T-helper 17 cell (primary cell): ENCODE data around the gene PRELP. TPM values are rescaled to one million over a fixed set of nuclear protein-coding genes. Genes with fewer than 3 reads are reported as not detected.

Experiments
- ATAC-seq: fragments of 150-1000 bp; cut with Tn5 transposase; 2 replicates; pipeline ENCODE4 v1.10.0; 2021; ENCODE audit warnings: mild to moderate bottlenecking, moderate library complexity
- DNase-seq, 3 donors: peaks; one replicate each; pipeline versions ENCODE4 v3.0.0 to v3.0.0-alpha.2; 2020 to 2021
- H3K9me3 ChIP-seq: one replicate; pipeline ENCODE4 v1.7.0; 2013; ENCODE audit warnings: low read length, mild to moderate bottlenecking; ENCODE audit not compliant: control insufficient read depth, poor library complexity, severe bottlenecking
- H3K27ac Mint-ChIP-seq: one replicate; pipeline ENCODE4 v1.8.0; 2022; ENCODE audit warnings: mild to moderate bottlenecking, moderate library complexity, mixed read lengths
- H3K27me3 Mint-ChIP-seq: one replicate; pipeline ENCODE4 v1.8.0; 2022; ENCODE audit warnings: mixed read lengths
- H3K36me3 Mint-ChIP-seq: one replicate; pipeline ENCODE4 v1.8.0; 2022; ENCODE audit warnings: low read depth, mixed read lengths
- H3K4me1 Mint-ChIP-seq: one replicate; pipeline ENCODE4 v1.8.0; 2022; ENCODE audit warnings: mild to moderate bottlenecking, mixed read lengths
- H3K4me3 Mint-ChIP-seq: one replicate; pipeline ENCODE4 v1.8.0; 2022; ENCODE audit warnings: mild to moderate bottlenecking, moderate library complexity, mixed read lengths
- total RNA-seq, 4 donors: library from RNA in 2 of 4; stranded (reverse) in 2 of 4; gene quantifications; one replicate each; pipeline ENCODE4 v1.2.3 and lab custom pipeline; 2022 to 2026

Gene PRELP
- total RNA-seq, 2 donors from 2014 or later: not detected

GRCh38 chr1:203519896-203520295 lies 44.3 kb downstream of the PRELP start:
- Mint-ChIP-seq H3K27ac (no peak overlapping the region), H3K27me3 (peaks cover 14% of the 10 kb centered on the region), H3K4me1 (peaks cover 6% of the 10 kb centered on the region), H3K4me3 (no peak overlapping the region), H3K36me3 (no peaks in the 10 kb centered on the region)
- ATAC-seq (no peak), DNase-seq (no peak)
- no peaks in the 10 kb centered on the region for H3K9me3 ChIP-seq

DNA sequence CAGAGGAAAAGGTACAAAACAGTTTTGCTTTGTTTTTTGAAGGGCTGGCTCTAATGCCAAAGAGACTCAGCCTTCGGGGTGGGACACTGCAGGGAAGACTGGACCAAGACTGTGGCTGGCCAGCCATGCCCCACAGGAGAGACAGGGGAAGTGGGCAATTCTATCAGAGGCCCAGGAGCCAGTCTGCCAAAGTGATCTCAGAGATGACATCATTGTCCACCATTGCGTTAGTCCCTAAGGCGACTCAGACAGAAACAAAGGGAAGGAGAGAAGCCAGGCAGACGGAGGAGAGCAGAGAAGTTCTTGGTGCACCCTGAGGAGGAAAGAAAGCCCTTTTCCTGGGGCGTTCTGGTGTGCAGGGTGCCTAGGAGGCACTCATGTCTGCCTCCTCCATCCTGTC lies 44.7 kb downstream of the PRELP start:
- Mint-ChIP-seq H3K4me3 (no peak overlapping the region), H3K27ac (no peak overlapping the region), H3K4me1 (peaks cover 5% of the 10 kb centered on the region), H3K27me3 (peaks cover 10% of the 10 kb centered on the region), H3K36me3 (no peaks in the 10 kb centered on the region)
- no peak for DNase-seq
- ATAC-seq: no peak
- H3K9me3 ChIP-seq: no peaks in the 10 kb centered on the region

DNA sequence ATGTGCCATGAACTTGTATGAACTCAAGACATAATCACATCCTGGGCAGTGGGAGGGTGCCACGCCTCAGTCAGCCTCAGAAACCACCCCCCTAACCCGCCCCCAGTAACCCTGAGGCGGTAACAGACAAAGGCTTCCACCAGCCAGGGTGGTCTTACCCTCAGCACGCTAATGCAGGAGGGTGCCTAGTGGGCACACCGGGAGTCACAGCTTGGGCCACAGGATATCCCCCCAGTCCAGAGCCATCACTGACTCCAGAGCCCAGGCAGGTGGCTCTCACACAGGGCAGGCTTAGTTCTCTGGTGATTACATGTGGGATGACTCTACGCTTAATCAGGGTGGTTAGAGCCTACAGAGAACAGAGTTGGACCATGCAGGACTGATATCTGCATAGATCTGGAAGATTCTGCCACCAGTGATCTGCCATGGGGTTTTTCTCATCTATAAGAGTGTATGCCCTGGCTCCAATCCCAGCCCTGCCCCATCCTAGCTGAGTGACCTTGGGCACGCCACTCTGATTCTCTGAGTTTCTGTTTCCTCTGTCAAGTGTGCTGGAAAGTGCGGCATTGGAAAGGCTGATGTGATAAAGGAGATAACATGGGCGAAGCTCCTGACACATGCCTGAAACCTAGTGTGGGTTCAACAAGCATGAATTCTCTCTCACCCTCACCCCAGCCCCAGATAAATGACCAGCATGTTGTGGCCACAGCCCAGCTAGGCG lies 45.6 kb downstream of the PRELP start:
- no peak overlapping the region for H3K4me3 Mint-ChIP-seq
- H3K36me3 Mint-ChIP-seq: no peaks in the 10 kb centered on the region
- H3K27ac Mint-ChIP-seq: no peak overlapping the region
- H3K27me3 Mint-ChIP-seq: peaks cover 5% of the 10 kb centered on the region
- ATAC-seq: no peak
- H3K9me3 ChIP-seq: no peaks in the 10 kb centered on the region
- DNase-seq: no peak
- H3K4me1 Mint-ChIP-seq: peaks cover 3% of the 10 kb centered on the region

DNA sequence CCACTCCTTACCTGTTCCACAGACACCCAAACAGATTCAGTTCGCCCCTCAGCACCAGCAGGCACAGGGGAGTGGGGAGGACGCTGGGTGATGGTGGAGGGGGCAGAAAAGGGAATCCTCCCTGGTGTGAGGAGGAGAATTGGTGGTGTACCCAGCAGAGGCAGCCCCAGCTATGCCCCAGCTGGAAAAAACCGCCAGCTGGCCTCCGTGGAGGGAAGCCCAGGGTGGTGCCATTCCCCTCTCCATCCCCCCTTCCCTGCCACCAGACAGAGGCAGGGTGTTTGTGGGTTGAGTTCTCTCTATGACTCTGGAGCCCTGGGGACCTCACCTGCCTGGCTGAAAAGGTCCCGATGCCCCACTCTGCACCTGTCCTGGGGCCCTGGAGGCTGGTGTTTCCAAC lies 46.2 kb downstream of the PRELP start:
- Mint-ChIP-seq H3K4me3 (no peak overlapping the region), H3K27me3 (peaks cover 5% of the 10 kb centered on the region)
- ATAC-seq: no peak

GRCh38 chr1:203522237-203522636 lies 46.6 kb downstream of the PRELP start:
- H3K36me3 Mint-ChIP-seq: peaks cover 3% of the 10 kb centered on the region
- H3K27me3 Mint-ChIP-seq: peaks cover 5% of the 10 kb centered on the region
- no peaks in the 10 kb centered on the region for H3K9me3 ChIP-seq
- no peak for DNase-seq
- no peak overlapping the region for H3K27ac Mint-ChIP-seq
- H3K4me1 Mint-ChIP-seq: peaks cover 7% of the 10 kb centered on the region
- no peak overlapping the region for H3K4me3 Mint-ChIP-seq
- no peak for ATAC-seq

More for the DNA sequence above, 46.2 kb downstream of the PRELP start:
- Mint-ChIP-seq H3K27ac (no peak overlapping the region), H3K4me1 (peaks cover 4% of the 10 kb centered on the region), H3K36me3 (peaks cover under 1% of the 10 kb centered on the region)
- no peak for DNase-seq
- no peaks in the 10 kb centered on the region for H3K9me3 ChIP-seq

- DNase-seq: no peak
- H3K36me3 Mint-ChIP-seq: peaks cover 3% of the 10 kb centered on the region
- H3K27me3 Mint-ChIP-seq: peaks cover 5% of the 10 kb centered on the region
- H3K4me1 Mint-ChIP-seq: peaks cover 4% of the 10 kb centered on the region
- no peaks in the 10 kb centered on the region for H3K9me3 ChIP-seq
- ATAC-seq: no peak
- no peak overlapping the region for H3K27ac Mint-ChIP-seq
- H3K4me3 Mint-ChIP-seq: no peak overlapping the region
These were observed 48.1 kb downstream of the PRELP start for GRCh38 chr1:203523667-203524066.

GRCh38 chr1:203524152-203524551 lies 48.5 kb downstream of the PRELP start:
- H3K4me3 Mint-ChIP-seq: no peak overlapping the region
- no peaks in the 10 kb centered on the region for H3K9me3 ChIP-seq
- peaks cover 3% of the 10 kb centered on the region for H3K36me3 Mint-ChIP-seq
- H3K4me1 Mint-ChIP-seq: peaks cover 4% of the 10 kb centered on the region
- H3K27ac Mint-ChIP-seq: no peak overlapping the region
- DNase-seq: no peak
- peaks cover 5% of the 10 kb centered on the region for H3K27me3 Mint-ChIP-seq
- ATAC-seq: no peak

- Mint-ChIP-seq H3K36me3 (peaks cover 3% of the 10 kb centered on the region), H3K27me3 (peaks cover 4% of the 10 kb centered on the region), H3K27ac (no peak overlapping the region), H3K4me3 (no peak overlapping the region), H3K4me1 (peaks cover 7% of the 10 kb centered on the region)
- no peak for ATAC-seq
- no peak for DNase-seq
- no peaks in the 10 kb centered on the region for H3K9me3 ChIP-seq
These were observed 49.2 kb downstream of the PRELP start for GRCh38 chr1:203524824-203525223.

- Mint-ChIP-seq H3K27me3 (no peaks in the 10 kb centered on the region), H3K4me3 (no peak overlapping the region), H3K4me1 (peaks cover 7% of the 10 kb centered on the region), H3K36me3 (peaks cover 3% of the 10 kb centered on the region), H3K27ac (no peak overlapping the region)
- ATAC-seq (no peak), DNase-seq (no peak)
- no peaks in the 10 kb centered on the region for H3K9me3 ChIP-seq
These were observed 50.1 kb downstream of the PRELP start for GRCh38 chr1:203525685-203526084.

DNA sequence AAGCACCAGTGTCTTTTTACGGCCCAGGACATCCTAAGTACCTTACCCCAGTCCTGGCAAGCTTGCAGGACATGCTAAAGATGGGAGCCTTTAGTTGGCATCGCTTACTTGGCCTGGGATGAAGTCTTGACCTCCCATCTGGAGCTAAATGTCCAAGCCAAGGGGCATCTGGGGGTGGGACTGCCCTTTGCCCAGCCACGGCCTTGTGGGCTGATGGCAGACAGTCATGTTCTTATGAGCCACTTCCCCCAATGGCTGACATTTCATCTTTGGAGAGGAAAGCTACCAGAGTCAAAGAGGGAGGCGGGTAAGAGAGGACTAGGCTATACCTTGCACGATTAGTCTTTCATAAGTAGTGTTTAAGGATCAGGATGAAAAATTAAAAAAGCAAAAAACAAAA lies 50.5 kb downstream of the PRELP start:
- ATAC-seq (no peak), DNase-seq (no peak)
- H3K36me3 Mint-ChIP-seq: peaks cover 3% of the 10 kb centered on the region
- H3K4me3 Mint-ChIP-seq: no peak overlapping the region
- no peak overlapping the region for H3K27ac Mint-ChIP-seq
- no peaks in the 10 kb centered on the region for H3K27me3 Mint-ChIP-seq
- no peaks in the 10 kb centered on the region for H3K9me3 ChIP-seq
- peaks cover 8% of the 10 kb centered on the region for H3K4me1 Mint-ChIP-seq

- Mint-ChIP-seq H3K4me3 (no peak overlapping the region), H3K36me3 (peaks cover 3% of the 10 kb centered on the region), H3K27ac (no peak overlapping the region), H3K4me1 (peaks cover 8% of the 10 kb centered on the region), H3K27me3 (no peaks in the 10 kb centered on the region)
- ATAC-seq (no peak), DNase-seq (no peak)
- H3K9me3 ChIP-seq: no peaks in the 10 kb centered on the region
These were observed 51.0 kb downstream of the PRELP start for GRCh38 chr1:203526572-203526971.

- Mint-ChIP-seq H3K27me3 (no peaks in the 10 kb centered on the region), H3K4me1 (peaks cover 8% of the 10 kb centered on the region), H3K27ac (no peak overlapping the region), H3K36me3 (peaks cover 3% of the 10 kb centered on the region), H3K4me3 (no peak overlapping the region)
- DNase-seq (no peak), ATAC-seq (no peak)
- H3K9me3 ChIP-seq: no peaks in the 10 kb centered on the region
These were observed 51.4 kb downstream of the PRELP start for GRCh38 chr1:203527013-203527412.

- no peaks in the 10 kb centered on the region for H3K27me3 Mint-ChIP-seq
- H3K4me1 Mint-ChIP-seq: peaks cover 8% of the 10 kb centered on the region
- H3K4me3 Mint-ChIP-seq: no peak overlapping the region
- DNase-seq: no peak
- no peak overlapping the region for H3K27ac Mint-ChIP-seq
- peaks cover 3% of the 10 kb centered on the region for H3K36me3 Mint-ChIP-seq
- H3K9me3 ChIP-seq: no peaks in the 10 kb centered on the region
- ATAC-seq: no peak
These were observed 52.5 kb downstream of the PRELP start for GRCh38 chr1:203528063-203528462.
